WERI-Rb-1 (cell line): ENCODE data around the gene SLC22A23.

Experiments
- DNase-seq: peaks from one replicate; pipeline ENCODE4 v3.0.0-alpha.2; 2020
- H3K27ac ChIP-seq: fragments of 250-450 bp; sonication (Bioruptor Pico); 2 replicates; pipeline ENCODE4 v1.5.1; 2020; ENCODE audit warnings: mild to moderate bottlenecking, moderate library complexity
- H3K27me3 ChIP-seq: fragments of 250-450 bp; sonication (Bioruptor Pico); 2 replicates; pipeline ENCODE4 v1.5.1; 2021; ENCODE audit warnings: mild to moderate bottlenecking, low read depth, moderate library complexity; ENCODE audit not compliant: insufficient read depth, severe bottlenecking
- H3K36me3 ChIP-seq: fragments of 250-450 bp; sonication (Bioruptor Pico); 2 replicates; pipeline ENCODE4 v1.5.1; 2020; ENCODE audit warnings: mild to moderate bottlenecking, moderate library complexity
- H3K4me3 ChIP-seq: 2 replicates; pipeline ENCODE4 v1.5.1; 2011; ENCODE audit warnings: low read depth, mild to moderate bottlenecking, control low read depth, low read length
- H3K9me3 ChIP-seq: fragments of 250-450 bp; sonication (Bioruptor Pico); 2 replicates; pipeline ENCODE4 v1.5.1; 2021; ENCODE audit warnings: mild to moderate bottlenecking, moderate library complexity; ENCODE audit not compliant: severe bottlenecking
- TF ChIP-seq, protein P1 (sequence below): IDR thresholded peaks from 2 replicates; pipeline ENCODE4 v1.5.1; 2011; ENCODE audit warnings: low read depth, mild to moderate bottlenecking, control low read depth, inconsistent platforms, low read length

Gene SLC22A23

DNA sequence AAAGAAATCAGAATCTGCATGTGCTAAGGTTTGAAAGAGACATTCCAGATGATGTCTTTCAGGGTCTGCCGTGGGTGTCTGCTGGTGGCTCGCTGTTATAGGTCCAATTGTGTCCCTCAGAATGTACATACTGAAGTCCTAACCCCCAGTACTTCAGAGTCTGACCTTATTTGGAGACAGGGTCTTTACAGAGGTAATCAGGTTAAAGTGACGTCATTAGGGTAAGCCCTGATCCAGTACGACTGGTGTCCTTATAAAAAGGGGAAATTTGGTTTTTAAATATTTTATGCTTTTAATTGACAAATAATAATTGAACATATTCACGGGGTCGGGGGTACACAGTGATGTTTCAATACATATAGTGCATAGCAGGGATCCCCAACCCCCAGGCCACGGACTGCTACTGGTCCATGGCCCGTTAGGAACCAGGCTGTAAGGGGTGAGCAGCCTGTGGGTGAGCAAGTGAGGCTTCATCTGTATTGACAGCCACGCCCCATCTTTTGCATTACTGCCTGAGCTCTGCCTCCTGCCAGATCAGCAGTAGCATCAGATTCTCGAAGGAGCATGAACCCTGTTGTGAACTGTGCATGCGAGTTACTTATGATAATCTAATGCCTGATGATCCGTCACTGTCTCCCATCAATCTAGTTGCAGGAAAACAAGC lies 33.2 kb upstream of the SLC22A23 start:
- peak; percentile 53 for DNase-seq
- Histone ChIP-seq H3K9me3 (no peaks in the 10 kb centered on the region), H3K27ac (no peak overlapping the region), H3K36me3 (no peaks in the 10 kb centered on the region), H3K4me3 (no peak overlapping the region), H3K27me3 (no peaks in the 10 kb centered on the region)
- TF ChIP-seq, protein P1, sequence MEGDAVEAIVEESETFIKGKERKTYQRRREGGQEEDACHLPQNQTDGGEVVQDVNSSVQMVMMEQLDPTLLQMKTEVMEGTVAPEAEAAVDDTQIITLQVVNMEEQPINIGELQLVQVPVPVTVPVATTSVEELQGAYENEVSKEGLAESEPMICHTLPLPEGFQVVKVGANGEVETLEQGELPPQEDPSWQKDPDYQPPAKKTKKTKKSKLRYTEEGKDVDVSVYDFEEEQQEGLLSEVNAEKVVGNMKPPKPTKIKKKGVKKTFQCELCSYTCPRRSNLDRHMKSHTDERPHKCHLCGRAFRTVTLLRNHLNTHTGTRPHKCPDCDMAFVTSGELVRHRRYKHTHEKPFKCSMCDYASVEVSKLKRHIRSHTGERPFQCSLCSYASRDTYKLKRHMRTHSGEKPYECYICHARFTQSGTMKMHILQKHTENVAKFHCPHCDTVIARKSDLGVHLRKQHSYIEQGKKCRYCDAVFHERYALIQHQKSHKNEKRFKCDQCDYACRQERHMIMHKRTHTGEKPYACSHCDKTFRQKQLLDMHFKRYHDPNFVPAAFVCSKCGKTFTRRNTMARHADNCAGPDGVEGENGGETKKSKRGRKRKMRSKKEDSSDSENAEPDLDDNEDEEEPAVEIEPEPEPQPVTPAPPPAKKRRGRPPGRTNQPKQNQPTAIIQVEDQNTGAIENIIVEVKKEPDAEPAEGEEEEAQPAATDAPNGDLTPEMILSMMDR: no peak

DNA sequence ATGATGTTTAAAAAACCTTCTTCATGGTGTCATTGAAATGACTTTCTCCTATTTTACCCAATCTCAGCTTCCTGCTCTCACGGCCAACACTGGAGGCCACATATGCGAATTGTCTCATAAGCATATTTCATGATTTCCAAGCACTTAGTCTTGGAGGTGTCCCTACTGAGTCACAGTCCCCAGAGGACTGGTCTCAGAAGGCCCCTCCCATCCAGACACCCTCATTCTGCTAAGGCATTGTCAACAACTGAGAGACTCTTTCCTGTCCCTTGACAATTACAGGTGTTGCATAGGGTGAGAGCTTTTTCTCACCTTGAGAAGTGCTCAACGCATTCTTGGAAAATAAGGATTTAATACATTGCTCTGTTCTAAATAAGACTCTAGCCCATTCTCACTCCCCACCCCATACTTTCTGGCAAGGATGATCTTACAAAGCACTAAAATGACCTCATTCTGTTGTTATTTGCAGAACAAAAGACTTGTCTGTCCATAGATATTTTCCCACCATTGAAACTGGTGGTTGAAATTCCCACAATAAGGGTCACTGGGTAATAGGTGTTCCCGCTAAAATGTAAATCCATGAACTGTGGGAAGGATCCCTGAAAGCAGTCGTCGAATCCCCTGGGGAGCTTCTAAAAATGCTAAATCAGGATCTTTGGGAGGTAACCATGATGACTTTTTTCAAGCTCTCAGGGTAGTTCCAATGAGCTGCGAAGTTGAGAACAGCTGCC lies 32.3 kb upstream of the SLC22A23 start:
- Histone ChIP-seq H3K27me3 (no peaks in the 10 kb centered on the region), H3K9me3 (no peaks in the 10 kb centered on the region), H3K36me3 (no peaks in the 10 kb centered on the region), H3K4me3 (no peak overlapping the region), H3K27ac (no peak overlapping the region)
- no peak for DNase-seq
- TF ChIP-seq, protein P1: no peak

DNA sequence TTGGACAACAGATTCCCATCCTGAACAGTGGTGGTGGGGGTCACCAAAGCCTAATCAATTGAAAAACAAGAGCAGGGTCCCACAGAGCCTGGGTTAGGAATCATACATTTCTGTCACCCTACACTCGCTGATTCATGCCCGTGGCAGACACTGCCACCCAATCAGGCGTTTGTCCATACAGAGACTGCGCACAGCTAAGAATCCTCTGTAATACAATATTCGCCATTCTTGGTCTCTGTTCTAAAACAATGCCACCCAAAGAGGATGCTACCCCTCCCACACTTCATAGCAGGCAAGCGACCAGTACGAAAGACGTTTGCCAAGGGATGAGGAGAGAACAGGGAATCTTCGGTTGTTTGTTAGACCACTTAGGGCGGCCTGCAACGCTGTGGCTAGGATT lies 28.1 kb upstream of the SLC22A23 start:
- H3K36me3 ChIP-seq: no peaks in the 10 kb centered on the region
- TF ChIP-seq, protein P1: no peak
- H3K4me3 ChIP-seq: no peak overlapping the region
- no peak for DNase-seq
- no peak overlapping the region for H3K27ac ChIP-seq
- H3K9me3 ChIP-seq: peaks cover 4% of the 10 kb centered on the region
- H3K27me3 ChIP-seq: no peaks in the 10 kb centered on the region

DNA sequence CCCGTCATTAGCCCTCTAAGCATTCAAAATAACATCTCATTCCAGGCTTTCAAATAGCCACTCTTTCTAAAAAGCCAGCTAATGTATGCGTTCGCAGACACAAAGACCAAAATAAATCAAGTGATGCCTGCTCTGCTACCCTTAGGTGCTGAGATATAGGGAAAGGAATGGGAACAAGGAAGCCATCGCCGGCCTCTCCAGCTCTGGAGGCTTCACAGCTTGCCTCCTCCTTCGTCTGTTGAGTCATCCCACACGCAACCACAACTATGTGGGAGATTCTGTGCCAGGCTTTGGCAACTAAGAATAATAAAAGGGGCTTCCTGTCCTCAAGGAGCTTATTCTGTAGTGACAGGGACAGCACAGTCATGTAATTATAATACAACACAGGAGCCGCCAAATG lies 27.3 kb upstream of the SLC22A23 start:
- TF ChIP-seq, protein P1: no peak

DNA sequence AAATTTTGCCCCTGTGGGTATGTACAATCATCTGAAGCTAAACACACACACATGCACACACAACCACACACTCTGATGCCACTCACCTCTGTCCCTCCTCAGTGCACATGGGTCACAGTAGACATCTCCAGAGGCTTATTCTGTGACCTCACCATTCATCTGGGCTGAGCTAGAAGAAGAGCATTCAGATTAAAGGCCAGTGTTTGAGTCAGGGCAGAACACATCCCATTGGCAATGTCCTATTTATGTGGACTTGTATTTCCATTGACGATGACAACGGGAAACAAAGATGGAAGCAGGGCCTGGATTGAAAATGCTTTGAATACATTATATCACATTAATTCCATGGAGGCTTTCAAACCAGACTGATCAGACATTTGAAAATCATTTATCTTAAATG lies 26.8 kb upstream of the SLC22A23 start:
- Histone ChIP-seq H3K27ac (no peak overlapping the region), H3K36me3 (no peaks in the 10 kb centered on the region), H3K9me3 (peaks cover 8% of the 10 kb centered on the region), H3K27me3 (no peaks in the 10 kb centered on the region), H3K4me3 (no peak overlapping the region)
- TF ChIP-seq, protein P1: no peak
- DNase-seq: no peak

More for the DNA sequence above, 27.3 kb upstream of the SLC22A23 start:
- Histone ChIP-seq H3K4me3 (no peak overlapping the region), H3K36me3 (no peaks in the 10 kb centered on the region), H3K9me3 (peaks cover 8% of the 10 kb centered on the region), H3K27ac (no peak overlapping the region), H3K27me3 (no peaks in the 10 kb centered on the region)
- no peak for DNase-seq
